ENCODE data around the gene STX3. TPM values are rescaled to one million over a fixed set of nuclear protein-coding genes. Genes with fewer than 3 reads are reported as not detected.
"Not testable (repeated sequence)": the region's sequence is repeated elsewhere in the genome, so short reads cannot be mapped to it uniquely, and the experiment has no call there.

The STX3 gene
- total RNA-seq, 1 donor from 2014 or later, result 62.4 TPM

- DNase-seq (ENCODE audit: low read depth in 2 of 2), result no peak
Observed at GRCh38 chr11:59839615-59840014, 84.4 kb downstream of the STX3 start.

- no peak for DNase-seq (ENCODE audit: low read depth in 2 of 2)
Observed at GRCh38 chr11:59841514-59841913, 86.3 kb downstream of the STX3 start.

- DNase-seq (ENCODE audit: low read depth in 2 of 2), result no peak
Observed at GRCh38 chr11:59842316-59842715, 87.1 kb downstream of the STX3 start.

GRCh38 chr11:59845399-59845798 is 90.2 kb downstream of the STX3 start, which contains the start of gene CBLIF:
CBLIF (minus strand) TSS chr11:59845499; CDS start chr11:59845453, 46 bp downstream.
- DNase-seq (ENCODE audit: low read depth in 2 of 2), result no peak

- DNase-seq (ENCODE audit: low read depth in 2 of 2), result no peak
Observed at GRCh38 chr11:59846556-59846955, 91.4 kb downstream of the STX3 start.

GRCh38 chr11:59847626-59848025 is 92.5 kb downstream of the STX3 start:
- no peak for DNase-seq (ENCODE audit: low read depth in 2 of 2)

- DNase-seq (ENCODE audit: low read depth in 2 of 2), result not testable (repeated sequence)
Observed at GRCh38 chr11:59848439-59848838, 93.3 kb downstream of the STX3 start.

GRCh38 chr11:59849129-59849528 is 94.0 kb downstream of the STX3 start:
- no peak for DNase-seq (ENCODE audit: low read depth in 2 of 2)

GRCh38 chr11:59849551-59849950 is 94.4 kb downstream of the STX3 start:
- not testable (repeated sequence) for DNase-seq (ENCODE audit: low read depth in 2 of 2)

- not testable (repeated sequence) for DNase-seq (ENCODE audit: low read depth in 2 of 2)
Observed at GRCh38 chr11:59851416-59851815, 96.2 kb downstream of the STX3 start.

GRCh38 chr11:59854871-59855270 is 99.7 kb downstream of the STX3 start:
- no peak for DNase-seq (ENCODE audit: low read depth in 2 of 2)

Other genes with a start within 250 kb of the STX3 start
- gene OR4D9, start 243.8 kb upstream of the STX3 start, total RNA-seq, result not detected in 2 replicates
- gene OSBP, start 139.6 kb upstream of the STX3 start, total RNA-seq, result 37.1 and 62.6 TPM in 2 replicates
- gene PATL1, start 86.3 kb upstream of the STX3 start, total RNA-seq, result 4.2 and 10.1 TPM in 2 replicates
- not detected in 2 replicates for gene OR10V1, start 41.5 kb upstream of the STX3 start, total RNA-seq
- gene MRPL16, start 55.4 kb downstream of the STX3 start, total RNA-seq, result 20.2 and 29.3 TPM in 2 replicates
- gene CBLIF, start 90.1 kb downstream of the STX3 start, total RNA-seq, result not detected in 2 replicates
- gene TCN1, start 111.1 kb downstream of the STX3 start, total RNA-seq, result not detected in 2 replicates
- gene OOSP3, start 123.4 kb downstream of the STX3 start, total RNA-seq, result 0.13 TPM in 2 replicates
- 0.13 TPM in 1 of 2 replicates, not detected in the other for gene OOSP1, start 183.1 kb downstream of the STX3 start, total RNA-seq
- gene OOSP4A, start 208.7 kb downstream of the STX3 start, total RNA-seq, result not detected in 2 replicates

All from dermis microvascular lymphatic vessel endothelial cell (primary cell).